Measurements from ENCODE around the gene HLA-DQB2.
A peak's percentile ranks its signal among the peaks of the same experiment; 100 is the strongest.

Gene HLA-DQB2

GRCh38 chr6:32718879-32719278 is 44.5 kb downstream of the HLA-DQB2 start:
- Histone ChIP-seq H4K20me1 (ENCODE audit: low read depth, low read length) (no peaks in the 10 kb centered on the region), H3K4me3 (ENCODE audit: insufficient read depth, low read length, poor library complexity, severe bottlenecking) (no peak overlapping the region), H3K9me2 (replicated peaks; ENCODE audit: insufficient read depth, low read length) (no peaks in the 10 kb centered on the region), H3K4me2 (ENCODE audit: low read depth, low read length, poor library complexity, severe bottlenecking) (no peak overlapping the region), H3K79me2 (ENCODE audit: insufficient read depth, low read length) (no peaks in the 10 kb centered on the region), H2AFZ (ENCODE audit: low read depth, low read length, severe bottlenecking) (no peak overlapping the region), H3K27ac (ENCODE audit: low read depth, low read length) (no peak overlapping the region), H3K36me3 (ENCODE audit: low read length) (no peaks in the 10 kb centered on the region), H3K9ac (ENCODE audit: low read length) (no peak overlapping the region), H3K27me3 (ENCODE audit: low read length) (no peaks in the 10 kb centered on the region), H3K9me3 (ENCODE audit: insufficient read depth, low read length) (no peaks in the 10 kb centered on the region), H3F3A (ENCODE audit: insufficient read depth) (no peaks in the 10 kb centered on the region)
- TF ChIP-seq EZH2phosphoT487 (conservative IDR thresholded peaks at IDR 0.05; ENCODE audit: low read length) = no peak
- no peak for TF ChIP-seq CTCF (IDR thresholded peaks at IDR 0.05; ENCODE audit: insufficient read depth, low read length, poor library complexity, severe bottlenecking)

- H3K9ac ChIP-seq (ENCODE audit: low read length) = no peak overlapping the region
- TF ChIP-seq EZH2phosphoT487 (conservative IDR thresholded peaks at IDR 0.05; ENCODE audit: low read length) = no peak
- peak; percentile 17 for TF ChIP-seq CTCF (IDR thresholded peaks at IDR 0.05; ENCODE audit: insufficient read depth, low read length, poor library complexity, severe bottlenecking)
- H2AFZ ChIP-seq (ENCODE audit: low read depth, low read length, severe bottlenecking) = no peak overlapping the region
- H3K9me2 ChIP-seq (replicated peaks; ENCODE audit: insufficient read depth, low read length) = no peaks in the 10 kb centered on the region
- no peaks in the 10 kb centered on the region for H3K9me3 ChIP-seq (ENCODE audit: insufficient read depth, low read length)
- no peaks in the 10 kb centered on the region for H3K79me2 ChIP-seq (ENCODE audit: insufficient read depth, low read length)
- no peaks in the 10 kb centered on the region for H4K20me1 ChIP-seq (ENCODE audit: low read depth, low read length)
- no peaks in the 10 kb centered on the region for H3K36me3 ChIP-seq (ENCODE audit: low read length)
- no peak overlapping the region for H3K4me3 ChIP-seq (ENCODE audit: insufficient read depth, low read length, poor library complexity, severe bottlenecking)
- no peaks in the 10 kb centered on the region for H3K27me3 ChIP-seq (ENCODE audit: low read length)
- no peak overlapping the region for H3K27ac ChIP-seq (ENCODE audit: low read depth, low read length)
- H3F3A ChIP-seq (ENCODE audit: insufficient read depth) = no peaks in the 10 kb centered on the region
- no peak overlapping the region for H3K4me2 ChIP-seq (ENCODE audit: low read depth, low read length, poor library complexity, severe bottlenecking)
These were observed 46.9 kb downstream of the HLA-DQB2 start for GRCh38 chr6:32716396-32716795.

GRCh38 chr6:32713241-32713640 is 50.1 kb downstream of the HLA-DQB2 start:
- no peaks in the 10 kb centered on the region for H3F3A ChIP-seq (ENCODE audit: insufficient read depth)
- no peaks in the 10 kb centered on the region for H3K79me2 ChIP-seq (ENCODE audit: insufficient read depth, low read length)
- H3K9me3 ChIP-seq (ENCODE audit: insufficient read depth, low read length) = no peaks in the 10 kb centered on the region
- no peaks in the 10 kb centered on the region for H4K20me1 ChIP-seq (ENCODE audit: low read depth, low read length)
- H3K4me3 ChIP-seq (ENCODE audit: insufficient read depth, low read length, poor library complexity, severe bottlenecking) = no peak overlapping the region
- H3K4me2 ChIP-seq (ENCODE audit: low read depth, low read length, poor library complexity, severe bottlenecking) = no peak overlapping the region
- no peak overlapping the region for H3K9ac ChIP-seq (ENCODE audit: low read length)
- TF ChIP-seq EZH2phosphoT487 (conservative IDR thresholded peaks at IDR 0.05; ENCODE audit: low read length) (no peak), CTCF (IDR thresholded peaks at IDR 0.05; ENCODE audit: insufficient read depth, low read length, poor library complexity, severe bottlenecking) (no peak)
- no peaks in the 10 kb centered on the region for H3K9me2 ChIP-seq (replicated peaks; ENCODE audit: insufficient read depth, low read length)
- no peak overlapping the region for H2AFZ ChIP-seq (ENCODE audit: low read depth, low read length, severe bottlenecking)
- no peaks in the 10 kb centered on the region for H3K27me3 ChIP-seq (ENCODE audit: low read length)
- H3K36me3 ChIP-seq (ENCODE audit: low read length) = no peaks in the 10 kb centered on the region
- H3K27ac ChIP-seq (ENCODE audit: low read depth, low read length) = no peak overlapping the region
